ENCODE measurements around the gene SIRT5.
A peak's percentile ranks its signal among the peaks of the same experiment; 100 is the strongest.

Gene SIRT5

GRCh38 chr6:13604135-13604534 is 29.7 kb downstream of the SIRT5 start:
- Histone ChIP-seq H3K9me3 (ENCODE audit: control insufficient read depth, insufficient read depth, low read depth, low read length) (no peaks in the 10 kb centered on the region), H3K4me1 (ENCODE audit: control insufficient read depth, insufficient read depth, low read length) (no peaks in the 10 kb centered on the region), H3K27ac (ENCODE audit: extremely low read depth, low read depth, low read length) (no peak overlapping the region), H3K36me3 (ENCODE audit: control insufficient read depth in 2 of 2, insufficient read depth in 1 of 2, low read length in 2 of 2) (peaks cover 0 to 33% of the 10 kb centered on the region in 2 experiments; a peak in 2 of 3 replicates), H3K4me3 (ENCODE audit: low read depth, low read length) (no peak overlapping the region)
- ChIA-PET POLR2A (interaction anchor here (1.8 kb wide), 1 partner anchor 11 kb away, joined by 7 read pairs; the partner anchor contains the start of gene NOL7), CTCF (interaction anchor here (0.7 to 1.6 kb wide), 3 partner anchors 12 to 270 kb away, joined by 3 to 10 read pairs (median 4); partner anchors contain the start of genes NOL7 and SIRT5)
- TF ChIP-seq GLIS1 (tag by site-specific recombination; IDR thresholded peaks at IDR 0.05) (no peak), ZNF266 (tag by site-specific recombination; IDR thresholded peaks at IDR 0.05; ENCODE audit: low read depth) (no peak), ZNF76 (tag by site-specific recombination; IDR thresholded peaks at IDR 0.05; ENCODE audit: borderline replicate concordance, low read depth) (no peak), ZNF350 (tag by site-specific recombination; IDR thresholded peaks at IDR 0.05) (no peak), ZNF692 (tag by site-specific recombination; IDR thresholded peaks at IDR 0.05) (no peak)

DNA sequence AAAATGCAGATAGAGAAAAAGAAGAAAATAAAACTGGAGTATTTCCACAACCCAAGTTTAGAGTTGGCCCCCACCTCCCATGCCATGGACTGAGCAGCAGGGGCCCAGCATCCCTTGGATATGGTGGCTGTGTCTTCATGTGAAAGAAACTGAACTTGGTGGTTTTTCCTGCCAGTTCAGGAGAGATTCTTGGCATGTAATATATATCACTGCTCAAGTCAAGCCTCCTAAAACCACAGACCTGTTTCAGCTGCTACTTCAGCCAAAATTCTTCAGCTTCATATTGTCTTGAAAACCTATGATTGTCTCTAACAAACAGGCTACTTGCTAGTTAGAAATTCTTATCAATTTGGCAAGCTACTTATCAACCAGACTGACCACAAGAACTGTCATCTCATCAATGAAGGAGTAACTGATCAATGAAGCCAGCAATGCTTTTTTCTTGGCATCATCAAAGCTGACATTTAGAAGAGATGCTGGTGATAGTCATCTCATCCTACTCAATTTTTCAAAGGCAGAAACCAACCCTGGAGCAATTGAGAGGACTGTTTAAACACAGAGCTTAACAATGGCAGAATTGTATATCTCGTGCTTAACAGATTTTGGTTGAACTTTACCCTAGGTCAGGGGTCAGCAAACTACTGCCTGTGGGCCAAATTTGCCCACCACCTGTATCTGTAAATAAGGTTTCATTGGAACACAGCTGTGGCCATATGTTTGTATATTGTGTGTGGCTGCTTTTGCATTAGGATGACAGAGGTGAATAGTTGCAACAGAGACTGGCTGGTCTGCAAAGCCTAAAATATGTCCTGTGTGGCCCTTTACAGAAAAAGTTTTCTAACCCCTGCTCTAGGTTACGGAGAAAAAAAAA is 30.4 kb downstream of the SIRT5 start:
- H3K4me1 ChIP-seq (ENCODE audit: control insufficient read depth, insufficient read depth, low read length) = no peaks in the 10 kb centered on the region
- no peak for TF ChIP-seq INSM2 (tag by site-specific recombination; IDR thresholded peaks at IDR 0.05)
- no peak overlapping the region for H3K27ac ChIP-seq (ENCODE audit: extremely low read depth, low read depth, low read length)
- peaks cover 0 to 33% of the 10 kb centered on the region in 2 experiments; a peak in 2 of 3 replicates for H3K36me3 ChIP-seq (ENCODE audit: control insufficient read depth in 2 of 2, insufficient read depth in 1 of 2, low read length in 2 of 2)
- no peak overlapping the region for H3K4me3 ChIP-seq (ENCODE audit: low read depth, low read length)
- POLR2A ChIA-PET = interaction anchor here (1.8 kb wide), 1 partner anchor 10 kb away, joined by 7 read pairs; the partner anchor contains the start of gene NOL7
- CTCF ChIA-PET = interaction anchor here (0.7 to 1.6 kb wide), 4 partner anchors 10 to 270 kb away, joined by 3 to 10 read pairs (median 4); partner anchors contain the start of genes NOL7 and SIRT5
- H3K9me3 ChIP-seq (ENCODE audit: control insufficient read depth, insufficient read depth, low read depth, low read length) = no peaks in the 10 kb centered on the region

GRCh38 chr6:13605634-13606033 is 31.2 kb downstream of the SIRT5 start:
- TF ChIP-seq ZNF239 (tag by site-specific recombination; IDR thresholded peaks at IDR 0.05) = no peak
- POLR2A ChIA-PET = interaction anchor here (1.3 to 1.8 kb wide), 2 partner anchors 9 kb away, joined by 4 to 7 read pairs; partner anchors contain the start of gene NOL7
- no peak overlapping the region for H3K4me3 ChIP-seq (ENCODE audit: low read depth, low read length)
- no peaks in the 10 kb centered on the region for H3K4me1 ChIP-seq (ENCODE audit: control insufficient read depth, insufficient read depth, low read length)
- peaks cover 0 to 27% of the 10 kb centered on the region in 2 experiments; a peak in 2 of 3 replicates for H3K36me3 ChIP-seq (ENCODE audit: control insufficient read depth in 2 of 2, insufficient read depth in 1 of 2, low read length in 2 of 2)
- no peaks in the 10 kb centered on the region for H3K9me3 ChIP-seq (ENCODE audit: control insufficient read depth, insufficient read depth, low read depth, low read length)
- H3K27ac ChIP-seq (ENCODE audit: extremely low read depth, low read depth, low read length) = no peak overlapping the region
- CTCF ChIA-PET = interaction anchor here (1.0 kb wide), 1 partner anchor 11 kb away, joined by 3 read pairs; no protein-coding TSS in a partner anchor

GRCh38 chr6:13611715-13612114 is 37.3 kb downstream of the SIRT5 start:
- Histone ChIP-seq H3K4me3 (ENCODE audit: low read depth, low read length) (no peak overlapping the region), H3K27ac (ENCODE audit: extremely low read depth, low read depth, low read length) (no peak overlapping the region), H3K9me3 (ENCODE audit: control insufficient read depth, insufficient read depth, low read depth, low read length) (no peaks in the 10 kb centered on the region), H3K4me1 (ENCODE audit: control insufficient read depth, insufficient read depth, low read length) (peaks cover 9% of the 10 kb centered on the region), H3K36me3 (ENCODE audit: control insufficient read depth in 2 of 2, insufficient read depth in 1 of 2, low read length in 2 of 2) (peaks cover 4 to 7% of the 10 kb centered on the region in 2 experiments)
- CTCF ChIA-PET = interaction anchor here (0.6 to 1.3 kb wide), 4 partner anchors 9 to 454 kb away, joined by 3 to 5 read pairs (median 4); no protein-coding TSS in a partner anchor
- POLR2A ChIA-PET = no interaction called here
- TF ChIP-seq SCRT2 (tag by site-specific recombination; IDR thresholded peaks at IDR 0.05) (peak; percentile 91), RBAK (tag by site-specific recombination; IDR thresholded peaks at IDR 0.05) (no peak), ZNF639 (tag by site-specific recombination; IDR thresholded peaks at IDR 0.05) (no peak), ZNF561 (tag by site-specific recombination; IDR thresholded peaks at IDR 0.05; ENCODE audit: borderline replicate concordance) (no peak), ZNF184 (tag by site-specific recombination; IDR thresholded peaks at IDR 0.05) (no peak), KLF10 (tag by site-specific recombination; IDR thresholded peaks at IDR 0.05) (no peak)
- TF ChIP-seq, protein P1, sequence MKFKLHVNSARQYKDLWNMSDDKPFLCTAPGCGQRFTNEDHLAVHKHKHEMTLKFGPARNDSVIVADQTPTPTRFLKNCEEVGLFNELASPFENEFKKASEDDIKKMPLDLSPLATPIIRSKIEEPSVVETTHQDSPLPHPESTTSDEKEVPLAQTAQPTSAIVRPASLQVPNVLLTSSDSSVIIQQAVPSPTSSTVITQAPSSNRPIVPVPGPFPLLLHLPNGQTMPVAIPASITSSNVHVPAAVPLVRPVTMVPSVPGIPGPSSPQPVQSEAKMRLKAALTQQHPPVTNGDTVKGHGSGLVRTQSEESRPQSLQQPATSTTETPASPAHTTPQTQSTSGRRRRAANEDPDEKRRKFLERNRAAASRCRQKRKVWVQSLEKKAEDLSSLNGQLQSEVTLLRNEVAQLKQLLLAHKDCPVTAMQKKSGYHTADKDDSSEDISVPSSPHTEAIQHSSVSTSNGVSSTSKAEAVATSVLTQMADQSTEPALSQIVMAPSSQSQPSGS (tag by site-specific recombination; IDR thresholded peaks at IDR 0.05; ENCODE audit: low read depth) = no peak

Measured in HEK293 (cell line).